Activated CD4-positive, alpha-beta T cell treated with anti-CD3 and anti-CD28 coated beads, Interleukin-2, Interleukin-6, amounts not matched to agents 100 ng/mL and 50 ng/mL, durations not matched to agents 16 hours and 8 hours (primary cell): ENCODE data around the gene DNAH11.
"Not testable (repeated sequence)": the region's sequence is repeated elsewhere in the genome, so short reads cannot be mapped to it uniquely, and the experiment has no call there.

Experiments used
- DNase-seq: peaks from one replicate; pipeline ENCODE4 v3.0.0-alpha.2; 2020

The DNAH11 gene

DNA sequence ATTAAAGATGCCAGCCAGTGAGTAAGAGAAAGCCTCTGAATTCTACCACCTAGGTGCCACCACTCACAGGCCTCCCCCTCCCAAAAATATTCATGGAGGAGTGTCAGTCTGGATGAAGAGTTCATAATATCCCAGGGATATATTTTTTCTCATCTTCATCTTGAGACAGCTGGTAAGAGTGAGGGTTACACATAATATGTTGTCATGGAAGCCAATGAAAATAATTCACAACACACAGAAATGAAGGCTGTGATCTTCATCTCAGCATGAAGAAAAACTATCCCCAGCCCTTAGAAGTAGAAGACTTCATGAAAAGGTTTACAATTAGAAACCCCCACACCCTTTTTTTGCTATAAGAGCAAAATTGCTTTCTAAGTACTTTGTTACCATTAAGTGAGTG, 175.6 kb downstream of the DNAH11 start:
- DNase-seq: no peak

DNA sequence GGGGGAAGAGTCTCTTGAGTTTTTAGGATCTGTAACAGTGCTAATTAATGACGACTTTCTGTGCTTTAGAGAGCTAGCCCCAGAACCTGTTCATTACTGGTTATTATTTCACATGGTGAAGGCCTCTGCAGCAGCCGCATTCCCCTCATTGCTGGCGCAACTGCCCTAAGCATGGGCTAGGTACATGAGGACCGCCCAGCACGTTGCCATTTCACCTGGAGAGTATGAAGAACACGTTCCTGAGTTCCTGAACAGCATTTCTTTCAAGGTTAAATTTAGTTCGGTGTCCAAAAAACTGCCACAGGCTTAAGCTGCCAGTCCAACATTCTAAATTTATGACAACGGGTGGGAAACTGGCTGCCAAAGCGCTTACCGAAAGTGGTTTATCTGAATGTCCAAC, 177.0 kb downstream of the DNAH11 start:
- no peak for DNase-seq

DNA sequence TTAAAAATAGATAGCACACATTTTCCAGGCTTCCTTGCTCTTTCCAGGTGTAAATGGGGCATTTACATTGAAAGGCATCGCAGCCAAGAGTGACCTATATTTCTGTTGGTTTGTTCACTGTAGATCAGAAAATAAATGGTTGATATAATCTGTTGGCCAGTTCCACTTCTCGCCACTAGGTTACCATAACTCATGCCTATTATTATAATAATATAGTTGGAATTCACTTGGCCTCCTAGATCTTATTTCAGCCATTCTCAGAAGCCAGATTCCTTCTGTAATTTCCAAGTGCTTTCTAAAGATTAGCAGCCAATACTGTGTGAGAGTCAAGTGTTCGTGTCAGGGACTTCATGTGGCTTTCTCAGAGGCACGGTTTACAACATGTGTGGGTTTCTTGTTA, 179.5 kb downstream of the DNAH11 start:
- DNase-seq: no peak

DNA sequence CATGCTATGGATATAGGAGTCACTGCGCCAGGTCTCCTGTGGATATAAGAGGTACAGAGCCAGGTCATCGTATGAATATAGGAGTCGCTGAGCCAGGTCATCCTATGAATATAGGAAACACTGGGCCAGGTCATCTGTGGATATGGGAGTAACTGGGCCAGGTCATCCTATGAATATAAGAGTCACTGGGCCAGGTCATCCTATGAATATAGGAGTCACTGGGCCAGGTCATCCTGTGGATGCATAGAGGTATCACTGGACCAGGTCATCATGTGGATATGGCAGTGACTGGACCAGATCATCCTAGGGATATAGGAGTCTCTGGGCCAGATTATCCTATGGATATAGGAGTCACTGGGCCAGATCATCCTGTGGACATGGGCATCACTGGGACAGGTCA, 181.7 kb downstream of the DNAH11 start:
- no peak for DNase-seq

DNA sequence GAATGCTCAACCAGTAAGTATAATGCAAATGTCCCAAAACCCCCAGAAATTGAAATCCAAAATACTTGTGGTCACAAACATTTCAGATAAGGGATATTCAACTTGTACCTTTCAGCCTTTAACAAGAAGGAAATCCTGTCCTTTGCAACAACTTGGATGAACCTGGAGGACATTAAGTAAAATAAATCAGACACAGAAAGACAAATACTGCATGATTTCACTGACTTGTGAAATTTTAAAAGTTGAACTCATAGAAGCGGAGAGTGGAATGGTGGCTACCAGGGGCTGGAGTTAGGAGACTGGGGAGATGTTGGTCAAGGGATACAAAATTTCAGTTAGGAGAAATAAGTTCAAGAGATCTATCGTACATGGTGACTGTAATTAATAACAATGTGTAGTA, 187.6 kb downstream of the DNAH11 start:
- no peak for DNase-seq

DNA sequence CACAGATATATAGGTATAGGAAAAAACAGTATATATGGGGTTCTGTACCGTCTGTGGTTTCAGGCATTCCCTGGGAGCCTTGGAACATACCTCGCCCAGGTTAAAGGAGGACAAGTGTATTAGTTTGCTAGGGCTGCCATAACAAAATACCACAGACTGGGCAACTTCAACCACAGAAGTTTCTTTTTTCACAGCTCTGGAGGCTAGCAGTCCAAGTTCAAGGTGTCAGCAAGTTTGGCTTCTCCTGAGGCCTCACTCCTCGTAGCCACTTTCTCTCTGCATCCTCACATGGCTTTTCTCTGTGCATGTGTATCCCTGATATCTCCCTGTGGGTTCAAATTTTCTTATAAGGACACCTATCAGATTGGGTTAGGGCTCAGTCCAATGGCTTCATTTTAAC, 189.1 kb downstream of the DNAH11 start:
- DNase-seq: no peak

DNA sequence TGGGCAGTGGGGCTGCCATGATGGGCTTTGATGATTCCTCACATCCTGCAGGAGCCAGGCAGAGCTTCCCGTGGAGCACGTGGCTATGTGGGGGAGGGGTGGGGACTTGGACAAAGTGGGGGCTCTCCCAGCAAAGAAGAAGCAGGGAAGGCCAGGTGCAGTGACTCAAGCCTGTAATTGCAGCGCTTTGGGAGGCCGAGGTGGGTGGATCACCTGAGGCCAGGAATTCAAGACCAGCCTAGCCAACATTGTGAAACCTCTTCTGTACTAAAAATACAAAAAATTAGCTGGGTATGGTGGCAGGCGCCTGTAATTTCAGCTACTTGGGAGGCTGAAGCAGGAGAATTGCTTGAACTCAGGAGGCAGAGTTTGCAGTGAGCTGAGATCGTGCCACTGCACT, 190.1 kb downstream of the DNAH11 start:
- not testable (repeated sequence) for DNase-seq

DNA sequence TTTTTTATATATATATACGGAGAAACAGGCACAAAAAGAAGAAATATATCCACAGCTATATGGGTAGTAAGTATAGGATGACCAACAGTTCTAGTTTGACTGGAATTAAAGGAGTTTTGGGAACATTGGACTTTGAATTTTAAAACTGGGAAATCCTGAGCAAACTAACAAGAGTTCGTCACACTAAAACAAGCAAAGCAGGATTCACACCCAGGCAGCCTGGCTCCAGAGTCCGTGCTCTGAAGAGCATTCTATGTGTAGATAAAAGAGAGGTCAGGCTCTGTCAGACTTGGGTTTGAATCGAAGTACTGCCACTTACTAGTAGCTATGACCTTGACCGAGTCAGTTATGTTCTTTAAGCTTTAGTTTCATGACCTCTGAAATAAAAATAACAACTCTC, 191.0 kb downstream of the DNAH11 start:
- no peak for DNase-seq

DNA sequence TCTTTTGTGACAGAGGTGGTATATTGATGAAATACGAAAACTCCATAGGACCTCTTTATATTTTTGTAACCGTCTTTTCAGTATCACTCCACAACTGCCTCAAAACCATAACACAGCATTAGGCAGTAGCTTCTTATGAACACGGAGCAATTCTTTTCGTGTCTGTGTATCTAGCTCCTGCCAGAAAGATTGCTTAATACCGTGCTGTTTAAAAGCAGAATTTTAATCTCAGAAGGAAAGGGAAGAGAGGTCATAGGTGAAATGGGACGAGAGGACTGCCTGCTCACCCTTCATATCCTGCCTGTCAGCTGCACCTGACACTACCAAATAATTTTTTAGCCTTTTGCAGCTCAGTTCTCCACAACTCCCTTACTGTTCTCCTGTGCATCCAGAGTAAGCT, 200.7 kb downstream of the DNAH11 start:
- DNase-seq: no peak

DNA sequence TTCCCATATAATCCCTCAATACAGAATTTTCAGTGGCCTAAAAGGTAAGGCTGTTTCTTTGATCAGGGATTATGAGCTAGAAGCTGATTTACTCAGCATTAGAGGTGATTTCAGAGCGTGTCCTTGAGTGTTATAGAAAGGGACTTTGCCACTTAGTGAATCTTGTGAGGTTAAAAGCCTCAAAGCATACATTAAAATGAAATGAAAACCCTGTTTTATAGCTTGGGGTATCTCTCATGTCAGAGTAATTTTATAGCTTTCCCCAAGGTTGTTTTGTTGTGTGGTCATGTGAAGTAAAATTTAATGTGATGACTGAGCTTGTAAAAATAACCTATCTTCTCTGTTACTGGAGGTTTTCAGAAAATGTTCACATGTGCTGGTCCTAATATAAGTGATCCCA, 204.1 kb downstream of the DNAH11 start:
- DNase-seq: no peak

DNA sequence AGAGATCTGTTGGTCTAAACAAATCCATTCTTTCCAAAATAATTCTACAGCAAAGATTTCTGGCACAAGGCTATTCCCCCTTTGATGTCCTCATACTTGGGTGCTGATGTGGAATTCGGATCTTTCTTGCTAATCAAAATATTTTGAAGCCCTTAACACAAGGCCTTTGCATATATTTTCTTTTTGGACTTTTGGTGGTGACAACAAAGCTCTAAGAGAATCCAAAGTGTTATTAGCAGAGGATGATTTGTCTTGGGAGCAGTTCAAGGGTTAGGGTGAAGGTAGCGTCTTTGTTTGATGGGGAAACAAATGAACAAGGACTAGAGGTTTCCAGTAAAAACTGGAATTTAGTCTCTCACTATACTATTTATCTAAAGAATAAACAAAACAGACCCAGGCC, 205.0 kb downstream of the DNAH11 start:
- no peak for DNase-seq

DNA sequence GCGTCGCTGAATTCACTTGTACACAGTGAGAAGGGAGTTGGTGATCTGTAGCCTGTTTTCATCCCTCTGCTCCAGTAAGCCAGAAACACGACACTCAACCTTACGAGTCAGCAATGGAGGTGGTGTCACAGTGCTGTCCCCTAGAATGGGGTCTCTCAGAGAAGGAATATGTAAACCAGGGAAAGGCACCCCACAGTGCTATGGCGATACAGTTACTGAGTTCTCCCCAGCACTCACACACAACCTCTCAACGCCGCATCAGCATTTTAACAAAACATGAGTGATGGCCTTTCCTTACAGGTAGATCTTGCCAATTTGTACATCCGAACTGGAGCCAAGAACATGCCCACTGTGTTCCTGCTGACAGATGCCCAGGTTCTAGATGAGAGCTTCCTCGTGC, 206.5 kb downstream of the DNAH11 start:
- DNase-seq: no peak

DNA sequence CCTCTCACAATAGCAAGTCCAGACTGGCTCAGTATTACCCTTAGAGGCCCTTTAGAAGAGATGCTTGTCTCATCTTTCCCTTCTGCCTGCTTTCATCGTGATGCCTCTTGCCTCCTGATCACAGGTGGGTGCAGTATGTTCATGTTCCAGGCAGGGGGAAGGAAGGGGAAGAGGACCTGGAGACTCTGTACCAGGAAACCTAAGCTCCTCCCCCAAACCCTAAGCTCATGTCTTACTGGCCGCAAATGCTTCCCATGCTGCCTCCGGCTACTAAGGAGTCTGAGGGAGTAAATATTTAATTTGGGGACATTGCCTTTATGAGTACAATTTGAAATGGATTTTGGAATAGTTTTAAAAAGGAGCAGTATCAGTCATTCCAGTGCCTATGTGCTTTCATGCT, 210.2 kb downstream of the DNAH11 start:
- DNase-seq: no peak

DNA sequence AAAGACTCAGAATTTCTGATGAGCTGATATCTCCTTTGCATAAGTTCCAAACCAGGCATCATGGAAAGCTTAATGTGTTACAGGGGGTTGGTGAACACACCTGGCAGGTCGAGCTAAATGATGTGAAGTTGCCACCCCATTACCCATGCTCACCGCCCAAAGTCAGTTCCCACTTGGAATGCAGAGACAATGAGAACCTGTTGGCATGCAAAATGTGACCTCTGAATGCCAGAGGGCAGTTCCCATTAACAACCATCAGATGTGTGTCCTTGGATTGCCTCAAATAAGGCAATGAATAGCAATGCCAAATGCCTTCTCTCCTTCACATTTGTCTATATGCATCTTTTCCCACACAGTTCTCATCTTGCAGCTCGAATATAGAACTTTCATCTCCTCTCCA, 212.1 kb downstream of the DNAH11 start:
- no peak for DNase-seq

DNA sequence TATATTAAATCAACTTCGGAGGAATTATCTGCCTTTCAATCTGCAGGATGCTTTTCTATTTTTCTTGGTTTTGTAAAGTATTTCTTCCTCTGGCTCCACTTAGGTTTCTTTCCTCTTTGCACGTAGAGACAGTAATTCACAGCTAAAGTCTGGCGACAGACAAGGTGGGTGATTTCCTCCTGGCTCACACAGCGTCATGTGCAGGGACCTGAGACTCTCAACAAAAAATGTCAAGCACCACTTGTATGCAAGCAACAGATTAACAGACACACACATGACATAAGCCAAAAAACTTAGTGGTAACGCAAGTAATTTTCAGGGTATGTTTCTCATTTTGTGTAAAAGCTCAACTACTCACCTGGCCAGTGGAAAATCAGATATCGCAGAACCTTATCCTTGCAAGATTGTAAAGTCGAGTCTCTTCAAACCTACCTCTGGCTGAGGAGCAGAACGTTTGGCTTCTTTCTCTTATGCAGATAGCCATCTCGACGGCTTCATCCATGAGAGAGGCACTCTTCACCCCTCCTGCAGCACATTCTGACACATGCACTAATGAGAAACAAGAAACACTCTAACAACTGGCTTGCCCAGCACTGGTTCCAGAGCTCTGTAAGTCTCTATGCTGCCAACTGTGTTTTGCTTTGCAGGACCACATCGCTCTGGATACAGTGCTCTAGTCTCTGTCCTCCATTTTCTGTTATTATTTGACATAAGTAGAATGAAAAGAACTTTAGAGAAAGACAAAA, 214.9 kb downstream of the DNAH11 start:
- no peak for DNase-seq

DNA sequence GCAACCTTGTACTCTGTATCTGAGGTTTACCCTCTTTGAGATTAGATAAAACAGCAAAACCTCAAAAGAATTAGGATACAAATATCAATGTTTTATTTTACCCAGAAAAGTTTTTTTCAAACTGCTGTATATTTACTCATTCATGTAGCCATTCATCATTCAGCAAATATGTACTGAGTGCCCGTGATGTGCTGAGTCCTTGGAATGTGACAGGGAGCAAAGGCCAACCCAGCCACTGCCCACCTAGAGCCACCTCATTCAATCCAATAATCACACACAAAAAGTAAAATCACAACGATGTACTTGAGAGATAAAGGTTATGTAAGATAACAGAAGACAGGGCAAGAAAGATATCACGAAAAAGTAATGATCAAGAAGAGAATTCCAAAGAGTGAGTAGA, 215.4 kb downstream of the DNAH11 start:
- DNase-seq: no peak

DNA sequence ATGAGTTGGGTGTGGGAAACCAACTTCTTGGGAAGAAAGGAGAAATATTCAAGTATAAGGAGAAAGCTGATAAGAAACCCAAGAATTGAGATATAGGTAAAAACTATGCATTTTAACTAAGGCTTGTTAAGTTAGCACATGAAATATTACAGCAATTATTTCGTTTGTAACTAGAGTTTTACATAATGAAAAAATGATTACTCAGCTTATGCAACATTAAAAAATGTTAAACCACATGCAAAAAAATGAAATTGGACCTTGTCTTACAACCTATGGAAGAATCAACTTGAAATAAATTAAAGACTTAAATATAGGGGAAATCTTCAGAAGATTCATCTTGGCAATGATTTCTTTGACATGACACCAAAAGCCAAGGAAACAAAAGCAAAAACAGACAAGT, 219.6 kb downstream of the DNAH11 start:
- no peak for DNase-seq

DNA sequence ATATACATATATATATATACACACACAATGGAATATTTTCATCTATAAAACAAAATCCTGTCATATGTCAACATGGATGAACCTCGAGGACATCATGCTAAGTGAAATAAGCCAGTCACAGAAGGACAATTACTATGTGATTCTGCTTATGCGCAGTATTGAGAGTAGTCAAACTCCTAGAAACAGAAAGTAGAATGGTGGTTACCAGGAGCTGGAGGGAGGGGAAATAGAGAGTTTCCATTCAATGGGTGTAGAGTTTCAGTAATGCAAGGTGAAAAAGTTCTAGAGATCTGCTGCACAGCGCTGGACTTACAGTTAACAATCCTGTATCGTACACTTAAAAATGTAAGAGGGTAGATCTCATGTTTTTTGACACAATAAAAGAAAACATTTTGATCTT, 221.0 kb downstream of the DNAH11 start:
- peak; percentile 5 for DNase-seq

DNA sequence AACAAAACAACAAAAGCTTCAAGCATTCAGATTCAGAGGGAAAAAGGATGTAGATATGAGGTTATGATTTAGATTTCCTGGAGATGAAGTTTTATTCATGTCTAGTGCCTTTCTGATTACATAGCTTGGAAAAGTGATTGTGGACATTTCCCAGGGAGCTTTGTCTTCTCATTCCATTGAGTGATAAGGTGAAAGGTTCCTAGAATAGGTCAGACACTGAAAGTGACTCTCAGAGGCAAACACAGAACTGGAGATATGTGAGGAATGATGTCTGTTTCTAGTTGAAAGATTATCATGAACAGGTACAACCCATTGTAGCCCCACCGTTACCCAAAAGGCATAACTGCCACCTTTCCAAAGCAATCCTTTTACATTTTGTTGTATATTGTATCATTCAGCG, 223.4 kb downstream of the DNAH11 start:
- DNase-seq: no peak

DNA sequence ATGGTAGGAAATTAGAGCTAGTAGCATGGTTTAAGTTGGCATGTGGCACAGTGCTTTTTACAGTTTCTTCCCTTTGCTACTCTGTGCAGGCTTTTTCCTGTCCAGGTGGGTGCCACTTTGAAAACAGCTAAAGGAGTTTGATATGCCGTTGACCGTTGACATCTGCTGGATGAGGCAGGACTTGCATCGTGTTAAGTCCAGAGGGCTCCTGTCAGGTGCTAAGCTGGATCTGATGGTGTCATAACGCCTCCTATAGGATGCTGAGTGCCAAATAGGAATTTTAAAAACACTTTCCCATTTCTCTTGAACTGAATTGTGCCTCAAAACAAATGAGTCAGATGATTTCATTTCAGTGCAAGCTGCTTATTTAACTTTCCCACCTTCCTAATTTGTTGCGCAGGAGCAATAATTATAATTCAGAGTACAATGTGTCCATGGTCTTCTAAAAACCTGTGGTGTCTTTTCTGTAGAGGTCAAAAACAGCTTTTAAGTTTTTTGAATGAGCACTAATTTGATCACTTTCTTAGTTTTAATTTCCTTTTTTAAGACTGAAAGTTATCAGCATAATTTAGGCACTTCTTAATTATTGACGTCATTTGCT, 224.6 kb downstream of the DNAH11 start:
- DNase-seq: peak; percentile 46

DNA sequence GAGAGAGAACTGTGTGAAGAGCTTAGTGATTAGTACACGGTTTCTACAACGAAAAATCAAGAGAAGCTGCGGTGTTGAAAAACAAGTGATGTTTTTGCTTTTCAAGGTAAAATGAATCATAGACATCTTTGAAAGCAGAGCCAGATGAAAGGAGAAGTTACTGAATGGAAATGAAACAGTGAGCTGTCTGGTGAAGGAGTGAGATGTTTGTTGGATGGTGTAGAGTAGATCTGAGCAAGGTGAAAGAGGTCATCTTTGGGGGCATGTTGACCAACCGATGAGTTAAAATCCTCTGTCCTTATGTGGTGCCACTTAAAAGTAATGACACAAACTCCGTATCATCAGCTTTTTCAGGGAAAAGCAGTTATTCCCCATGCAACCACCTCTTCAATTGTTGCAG, 225.4 kb downstream of the DNAH11 start:
- no peak for DNase-seq

DNA sequence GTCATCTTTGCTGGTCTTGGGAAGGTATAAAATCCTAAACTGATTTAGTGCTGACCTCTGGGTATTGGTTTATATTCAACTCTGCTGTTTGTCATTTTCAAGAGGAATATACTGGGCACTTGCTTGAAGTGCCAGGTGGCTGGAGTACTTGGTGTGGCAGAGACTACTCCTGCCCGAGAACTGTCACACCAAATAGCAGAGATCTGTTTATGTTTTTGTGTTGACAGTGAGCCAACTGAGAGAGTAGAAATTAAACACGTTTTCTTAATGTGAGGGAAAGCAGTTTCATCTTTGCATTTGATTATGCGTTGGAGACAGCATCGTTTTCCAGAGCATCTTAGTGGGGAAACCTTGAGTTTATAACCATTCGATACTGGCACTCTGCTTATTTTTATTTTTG, 228.4 kb downstream of the DNAH11 start:
- no peak for DNase-seq

DNA sequence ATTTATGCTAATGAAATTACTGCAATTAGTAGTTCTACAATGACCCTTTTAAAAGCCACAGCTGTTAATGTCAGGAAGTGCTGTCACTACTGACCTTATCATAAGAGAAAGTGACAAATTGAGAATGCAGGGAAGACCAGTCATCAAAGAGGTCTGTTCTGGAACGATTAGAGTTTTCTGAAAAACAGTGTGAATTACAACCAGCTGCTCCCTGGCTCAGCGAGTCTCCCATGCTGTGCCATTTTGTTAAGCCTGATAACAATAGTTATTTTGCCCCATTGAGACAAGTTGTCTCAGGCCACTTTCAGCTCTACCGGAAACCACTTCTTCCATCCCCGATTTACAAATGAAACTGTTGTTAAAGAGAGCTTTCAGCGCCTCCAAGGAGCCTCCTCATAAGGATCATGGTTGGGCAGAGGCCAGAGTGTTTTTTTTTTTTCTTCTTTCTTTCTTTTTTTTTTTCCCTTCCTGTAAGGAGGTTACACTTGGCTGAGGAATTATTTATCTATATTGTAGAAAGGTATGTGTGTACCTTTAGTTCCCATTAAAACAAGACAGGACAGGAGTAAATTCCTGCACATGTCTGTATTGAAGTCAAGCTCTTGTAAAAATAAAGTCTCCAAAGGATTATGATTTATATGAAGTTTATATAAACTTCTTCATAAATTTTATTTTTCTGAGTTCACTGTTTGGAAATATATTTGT, 229.2 kb downstream of the DNAH11 start:
- DNase-seq: no peak

DNA sequence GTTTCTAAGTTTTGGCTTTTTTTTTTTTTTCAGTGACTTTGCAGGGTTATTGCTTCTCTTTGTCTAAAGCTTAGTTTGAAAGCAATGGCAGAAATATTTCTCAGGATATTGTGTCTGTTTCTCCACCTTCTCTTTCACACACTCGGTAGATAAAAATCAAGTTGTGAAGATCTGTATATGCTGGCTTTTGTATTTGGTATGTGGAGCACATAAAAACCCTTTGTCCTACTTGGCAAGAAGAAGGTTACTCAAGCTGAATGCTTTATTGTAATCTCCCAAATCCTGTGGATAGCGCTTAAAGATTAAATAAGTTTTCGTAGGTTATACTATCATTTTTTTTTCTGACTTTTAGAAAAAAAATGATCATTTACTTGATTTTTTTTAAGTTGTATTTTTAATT, 230.5 kb downstream of the DNAH11 start:
- no peak for DNase-seq

DNA sequence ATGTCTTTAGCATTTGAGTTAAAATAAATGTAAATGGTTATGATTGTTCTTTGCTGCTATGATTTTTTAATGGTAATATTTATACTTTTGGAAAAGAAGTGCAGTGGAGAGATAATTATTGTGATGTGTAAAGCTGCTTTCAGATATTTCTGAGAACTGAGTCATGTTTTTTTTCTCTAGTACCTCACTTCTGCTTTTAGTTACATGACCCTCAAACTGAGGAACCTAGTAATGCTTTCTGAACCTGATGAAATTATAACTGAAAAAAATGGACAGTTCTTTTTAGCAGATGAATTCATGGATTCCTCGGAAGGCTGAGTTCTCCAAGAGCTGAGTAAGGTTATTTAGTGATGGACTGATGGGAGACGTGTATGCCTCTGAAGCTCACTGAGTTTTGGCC, 235.1 kb downstream of the DNAH11 start:
- no peak for DNase-seq
